ENCODE measurements around the gene SIK2. TPM values are rescaled to one million over a fixed set of nuclear protein-coding genes. Genes with fewer than 3 reads are reported as not detected.

Gene SIK2
- total RNA-seq, 1 donor from 2014 or later = 16.3 TPM

GRCh38 chr11:111561791-111562325 is 40.4 kb upstream of the SIK2 start:
- Mint-ChIP-seq H3K4me3 (no peak overlapping the region), H3K27ac (no peak overlapping the region), H3K27me3 (ENCODE audit: insufficient read depth, low read depth) (peaks cover 2% of the 10 kb centered on the region), H3K9me3 (peaks cover 2% of the 10 kb centered on the region), H3K36me3 (no peaks in the 10 kb centered on the region), H3K4me1 (peaks cover 7% of the 10 kb centered on the region)
- H3K79me2 ChIP-seq (ENCODE audit: low read depth) = no peaks in the 10 kb centered on the region
- no peak overlapping the region for H3K4me2 ChIP-seq
- peaks cover 7% of the 10 kb centered on the region for H3K4me1 ChIP-seq
- TF ChIP-seq CTCF (IDR thresholded peaks at IDR 0.05) (no peak), EZH2 (IDR thresholded peaks at IDR 0.05) (no peak), EZH2phosphoT487 (IDR thresholded peaks at IDR 0.05) (no peak)
- H4K20me1 ChIP-seq (ENCODE audit: low read depth) = no peaks in the 10 kb centered on the region
- DNase-seq (ENCODE audit: low spot score) = no peak
- H3K36me3 ChIP-seq = no peaks in the 10 kb centered on the region
- H3K4me3 ChIP-seq = no peak overlapping the region
- no peak overlapping the region for H3K9ac ChIP-seq
- H3K9me3 ChIP-seq (ENCODE audit: low read depth) = no peaks in the 10 kb centered on the region
- no peak overlapping the region for H3K27ac ChIP-seq
- H3F3A ChIP-seq (ENCODE audit: low read depth) = no peaks in the 10 kb centered on the region
- no peaks in the 10 kb centered on the region for H3K27me3 ChIP-seq
- H2AFZ ChIP-seq (replicated peaks) = no peak overlapping the region

- Histone ChIP-seq H3K9me3 (ENCODE audit: low read depth) (no peaks in the 10 kb centered on the region), H3K4me2 (no peak overlapping the region), H2AFZ (replicated peaks) (no peak overlapping the region), H3K9ac (no peak overlapping the region), H3K36me3 (no peaks in the 10 kb centered on the region), H3F3A (ENCODE audit: low read depth) (no peaks in the 10 kb centered on the region), H3K4me1 (peaks cover 7% of the 10 kb centered on the region), H3K27ac (no peak overlapping the region), H3K79me2 (ENCODE audit: low read depth) (no peaks in the 10 kb centered on the region), H3K27me3 (no peaks in the 10 kb centered on the region), H4K20me1 (ENCODE audit: low read depth) (no peaks in the 10 kb centered on the region), H3K4me3 (no peak overlapping the region)
- no peak for DNase-seq (ENCODE audit: low spot score)
- Mint-ChIP-seq H3K36me3 (no peaks in the 10 kb centered on the region), H3K4me3 (no peak overlapping the region), H3K27me3 (ENCODE audit: insufficient read depth, low read depth) (peaks cover 2% of the 10 kb centered on the region), H3K9me3 (no peaks in the 10 kb centered on the region), H3K27ac (no peak overlapping the region), H3K4me1 (peaks cover 7% of the 10 kb centered on the region)
- no peak for TF ChIP-seq CTCF (IDR thresholded peaks at IDR 0.05)
- TF ChIP-seq EZH2 (IDR thresholded peaks at IDR 0.05) = no peak
- TF ChIP-seq EZH2phosphoT487 (IDR thresholded peaks at IDR 0.05) = no peak
Measured at GRCh38 chr11:111562692-111563389, 39.4 kb upstream of the SIK2 start.

GRCh38 chr11:111565114-111565720 is 37.0 kb upstream of the SIK2 start:
- no peak overlapping the region for H3K4me3 Mint-ChIP-seq
- Histone ChIP-seq H3K4me2 (no peak overlapping the region), H3K4me1 (peaks cover 14% of the 10 kb centered on the region), H3K9me3 (ENCODE audit: low read depth) (no peaks in the 10 kb centered on the region), H3K79me2 (ENCODE audit: low read depth) (no peaks in the 10 kb centered on the region), H3F3A (ENCODE audit: low read depth) (no peaks in the 10 kb centered on the region), H3K27me3 (no peaks in the 10 kb centered on the region), H3K27ac (no peak overlapping the region), H2AFZ (replicated peaks) (no peak overlapping the region), H3K9ac (no peak overlapping the region), H4K20me1 (ENCODE audit: low read depth) (no peaks in the 10 kb centered on the region), H3K4me3 (no peak overlapping the region), H3K36me3 (no peaks in the 10 kb centered on the region)
- no peak for TF ChIP-seq EZH2 (IDR thresholded peaks at IDR 0.05)
- peak; percentile 88 for TF ChIP-seq CTCF (IDR thresholded peaks at IDR 0.05)
- peaks cover 13% of the 10 kb centered on the region for H3K4me1 Mint-ChIP-seq
- H3K27ac Mint-ChIP-seq = no peak overlapping the region
- H3K36me3 Mint-ChIP-seq = no peaks in the 10 kb centered on the region
- peaks cover 2% of the 10 kb centered on the region for H3K27me3 Mint-ChIP-seq (ENCODE audit: insufficient read depth, low read depth)
- peak; percentile 55 for DNase-seq (ENCODE audit: low spot score)
- H3K9me3 Mint-ChIP-seq = no peaks in the 10 kb centered on the region
